Trophoblast cell (in vitro differentiated cells and primary cell): ENCODE measurements around the gene SLC9B1.
"Not testable (repeated sequence)": the region's sequence is repeated elsewhere in the genome, so short reads cannot be mapped to it uniquely, and the experiment has no call there.

ENCODE experiments used
- DNase-seq, 2 donors: peaks; one replicate each; pipeline ENCODE4 v3.0.0-alpha.2; 2016
- H2AFZ ChIP-seq: 2 replicates; pipeline ENCODE4 v1.6.1; 2013; ENCODE audit warnings: low read length, moderate library complexity, mild to moderate bottlenecking; ENCODE audit not compliant: insufficient read depth, poor library complexity
- H2AK5ac ChIP-seq: 2 replicates; pipeline ENCODE4 v1.6.1; 2013; ENCODE audit warnings: mild to moderate bottlenecking, low read length
- H2BK120ac ChIP-seq: 2 replicates; pipeline ENCODE4 v1.6.1; 2013; ENCODE audit warnings: low read length, mild to moderate bottlenecking, moderate library complexity; ENCODE audit not compliant: insufficient read depth, poor library complexity
- H2BK12ac ChIP-seq: 2 replicates; pipeline ENCODE4 v1.6.1; 2013; ENCODE audit warnings: mild to moderate bottlenecking, low read length, moderate library complexity
- H2BK5ac ChIP-seq: 2 replicates; pipeline ENCODE4 v1.6.1; 2013; ENCODE audit warnings: low read length, low read depth, moderate library complexity, mild to moderate bottlenecking; ENCODE audit not compliant: poor library complexity
- H3K14ac ChIP-seq: 2 replicates; pipeline ENCODE4 v1.6.1; 2013; ENCODE audit warnings: mild to moderate bottlenecking, low read length
- H3K18ac ChIP-seq: 2 replicates; pipeline ENCODE4 v1.6.1; 2013; ENCODE audit warnings: mild to moderate bottlenecking, low read length
- H3K23ac ChIP-seq: 2 replicates; pipeline ENCODE4 v1.6.1; 2013; ENCODE audit warnings: low read length
- H3K27ac ChIP-seq: 2 replicates; pipeline ENCODE4 v1.5.1; 2013; ENCODE audit warnings: low read depth, mild to moderate bottlenecking, inconsistent platforms, low read length, moderate library complexity
- H3K27me3 ChIP-seq: 2 replicates; pipeline ENCODE4 v1.6.1; 2013; ENCODE audit warnings: inconsistent platforms, mild to moderate bottlenecking, low read length, moderate library complexity; ENCODE audit not compliant: insufficient read depth
- H3K36me3 ChIP-seq, 2 experiments: 1 replicate in 1 of 2; 2 replicates in 1 of 2; pipeline ENCODE4 v1.6.1; 2013; ENCODE audit warnings: low read length in 2 of 2, mild to moderate bottlenecking in 2 of 2, moderate library complexity in 1 of 2; ENCODE audit not compliant: insufficient read depth in 2 of 2, control insufficient read depth in 1 of 2
- H3K4ac ChIP-seq: 2 replicates; pipeline ENCODE4 v1.6.1; 2013; ENCODE audit warnings: low read depth, mild to moderate bottlenecking, low read length, moderate library complexity
- H3K4me1 ChIP-seq, 2 experiments: 1 replicate in 1 of 2; 2 replicates in 1 of 2; pipeline ENCODE4 v1.6.1; 2013; ENCODE audit warnings: low read length in 2 of 2, mild to moderate bottlenecking in 2 of 2, moderate library complexity in 1 of 2; ENCODE audit not compliant: insufficient read depth in 2 of 2, control insufficient read depth in 1 of 2
- H3K4me2 ChIP-seq: 2 replicates; pipeline ENCODE4 v1.6.1; 2013; ENCODE audit warnings: inconsistent platforms, mild to moderate bottlenecking, low read length, moderate library complexity
- H3K4me3 ChIP-seq: 2 replicates; pipeline ENCODE4 v1.5.1; 2013; ENCODE audit warnings: mild to moderate bottlenecking, low read depth, low read length, inconsistent platforms
- H3K79me1 ChIP-seq: one replicate; pipeline ENCODE4 v1.6.1; 2013; ENCODE audit warnings: low read length
- H3K79me2 ChIP-seq: 2 replicates; pipeline ENCODE4 v1.6.1; 2013; ENCODE audit warnings: low read length, mild to moderate bottlenecking; ENCODE audit not compliant: control insufficient read depth, insufficient read depth, poor library complexity
- H3K9ac ChIP-seq: 2 replicates; pipeline ENCODE4 v1.6.1; 2013; ENCODE audit warnings: mild to moderate bottlenecking, low read length
- H3K9me3 ChIP-seq: 2 replicates; pipeline ENCODE4 v1.6.1; 2013; ENCODE audit warnings: low read depth, mild to moderate bottlenecking, control low read depth, inconsistent platforms, low read length; ENCODE audit not compliant: insufficient read depth
- H4K12ac ChIP-seq: 2 replicates; pipeline ENCODE4 v1.6.1; 2013; ENCODE audit warnings: low read depth, mild to moderate bottlenecking, low read length, moderate library complexity
- H4K8ac ChIP-seq: 2 replicates; pipeline ENCODE4 v1.6.1; 2013; ENCODE audit warnings: low read depth, mild to moderate bottlenecking, low read length, moderate library complexity
- H4K91ac ChIP-seq: one replicate; pipeline ENCODE4 v1.6.1; 2013; ENCODE audit warnings: low read depth, mild to moderate bottlenecking, low read length, moderate library complexity
- WGBS: extraction: QIAGEN DNeasy Blood & Tissue Kit; methylation state at CpG from one replicate; pipeline ENCODE4 v1.1.7; 2013; ENCODE audit warnings: missing lambda C conversion rate; ENCODE audit not compliant: insufficient read length, insufficient coverage; ENCODE audit errors: extremely low coverage; 5-methylcytosine and 5-hydroxymethylcytosine counted together

SLC9B1 gene

DNA sequence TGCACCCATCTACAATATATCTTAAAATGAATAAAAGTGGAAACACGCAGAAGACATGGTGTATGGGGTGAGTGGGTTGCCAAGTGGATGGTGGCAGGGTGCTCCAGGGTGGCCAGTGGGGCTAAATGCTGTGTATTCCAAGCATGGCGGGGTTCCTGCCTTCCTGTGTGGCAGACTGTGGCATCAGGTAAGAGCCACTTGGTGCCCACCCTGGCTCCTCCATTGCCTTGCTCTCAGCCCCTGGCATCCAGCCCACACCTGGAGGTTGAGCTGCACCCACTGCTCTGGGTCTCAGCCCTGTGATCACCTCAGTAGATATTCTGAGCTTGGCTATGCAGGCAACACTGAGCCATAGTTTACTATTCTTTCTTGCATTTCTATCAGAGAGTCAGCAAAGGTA lies 57.7 kb downstream of the SLC9B1 start:
- not testable (repeated sequence) for H3K23ac ChIP-seq, H3K79me2 ChIP-seq
- WGBS, result no CpG with 5 or more reads among the region's 2 CpGs

DNA sequence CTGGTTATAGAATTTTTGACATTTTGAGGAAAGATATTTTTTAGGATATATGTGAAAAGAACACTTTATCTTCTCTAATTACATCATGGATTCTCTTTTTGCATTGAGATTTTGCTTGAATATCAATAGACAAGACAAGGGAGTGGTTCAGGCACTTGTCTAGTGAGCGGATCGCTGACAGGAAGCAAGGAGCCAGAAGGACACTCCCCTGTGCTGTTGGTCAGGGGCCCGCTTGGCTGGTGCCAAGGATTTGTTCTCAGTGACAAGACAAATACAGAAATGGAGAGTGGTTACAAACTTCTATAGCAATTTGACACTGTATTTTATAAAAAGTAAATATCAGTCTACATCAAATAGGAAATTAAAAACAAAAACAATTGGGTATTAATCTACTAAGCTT lies 60.0 kb downstream of the SLC9B1 start:
- no peak overlapping the region for H2BK120ac ChIP-seq
- H3K27me3 ChIP-seq, result no peaks in the 10 kb centered on the region
- H4K91ac ChIP-seq, result no peak overlapping the region
- H2AK5ac ChIP-seq, result no peak overlapping the region
- no peak overlapping the region for H3K9ac ChIP-seq
- no peaks in the 10 kb centered on the region for H3K36me3 ChIP-seq
- no peak overlapping the region for H3K14ac ChIP-seq
- H3K4me2 ChIP-seq, result no peak overlapping the region
- H3K79me1 ChIP-seq, result no peaks in the 10 kb centered on the region
- H3K79me2 ChIP-seq, result no peaks in the 10 kb centered on the region
- H3K18ac ChIP-seq, result no peak overlapping the region
- no peak overlapping the region for H3K23ac ChIP-seq
- no peak overlapping the region for H3K4ac ChIP-seq
- no peak overlapping the region for H2BK5ac ChIP-seq
- H3K9me3 ChIP-seq, result no peaks in the 10 kb centered on the region
- no peak overlapping the region for H2AFZ ChIP-seq
- H3K27ac ChIP-seq, result no peak overlapping the region
- DNase-seq, result no peak
- H3K4me1 ChIP-seq, result no peaks in the 10 kb centered on the region
- no peak overlapping the region for H4K8ac ChIP-seq
- H2BK12ac ChIP-seq, result no peak overlapping the region
- WGBS, result no CpG with 5 or more reads among the region's 3 CpGs
- no peak overlapping the region for H4K12ac ChIP-seq
- H3K4me3 ChIP-seq, result no peak overlapping the region

More for the DNA sequence above, 57.7 kb downstream of the SLC9B1 start:
- H4K12ac ChIP-seq, H3K36me3 ChIP-seq, DNase-seq, H3K9ac ChIP-seq, H2BK5ac ChIP-seq, H2BK120ac ChIP-seq, H3K9me3 ChIP-seq, H3K4me1 ChIP-seq, H4K91ac ChIP-seq, H4K8ac ChIP-seq, H3K14ac ChIP-seq, H3K18ac ChIP-seq, H3K27ac ChIP-seq, H2AFZ ChIP-seq, H2AK5ac ChIP-seq, H3K4ac ChIP-seq, H3K27me3 ChIP-seq, H3K4me3 ChIP-seq, H2BK12ac ChIP-seq, H3K4me2 ChIP-seq, H3K79me1 ChIP-seq: not testable (repeated sequence)

GRCh38 chr4:102945066-102945465 lies 74.4 kb downstream of the SLC9B1 start:
- H2BK120ac ChIP-seq, result no peak overlapping the region
- DNase-seq, result no peak
- no peak overlapping the region for H3K18ac ChIP-seq
- no peak overlapping the region for H2AFZ ChIP-seq
- no peak overlapping the region for H3K23ac ChIP-seq
- no peaks in the 10 kb centered on the region for H3K4me1 ChIP-seq
- no peak overlapping the region for H2BK5ac ChIP-seq
- no peaks in the 10 kb centered on the region for H3K79me2 ChIP-seq
- H3K14ac ChIP-seq, result no peak overlapping the region
- H3K79me1 ChIP-seq, result no peaks in the 10 kb centered on the region
- no peak overlapping the region for H2AK5ac ChIP-seq
- no CpG with 5 or more reads among the region's 3 CpGs for WGBS
- H3K4me3 ChIP-seq, result no peak overlapping the region
- no peak overlapping the region for H3K27ac ChIP-seq
- H3K4me2 ChIP-seq, result no peak overlapping the region
- H4K8ac ChIP-seq, result no peak overlapping the region
- no peak overlapping the region for H3K4ac ChIP-seq
- no peaks in the 10 kb centered on the region for H3K36me3 ChIP-seq
- H2BK12ac ChIP-seq, result no peak overlapping the region
- H4K91ac ChIP-seq, result no peak overlapping the region
- H3K9me3 ChIP-seq, result no peaks in the 10 kb centered on the region
- H3K27me3 ChIP-seq, result no peaks in the 10 kb centered on the region
- H4K12ac ChIP-seq, result no peak overlapping the region
- no peak overlapping the region for H3K9ac ChIP-seq

GRCh38 chr4:102938063-102938462 lies 81.4 kb downstream of the SLC9B1 start:
- not testable (repeated sequence) for H3K4me3 ChIP-seq, H3K79me1 ChIP-seq, H2AFZ ChIP-seq, H3K27me3 ChIP-seq, H2AK5ac ChIP-seq, H3K79me2 ChIP-seq, H3K23ac ChIP-seq, H3K9ac ChIP-seq, H3K14ac ChIP-seq, H3K4ac ChIP-seq, H2BK5ac ChIP-seq, H3K4me1 ChIP-seq, H3K27ac ChIP-seq, H3K4me2 ChIP-seq, H3K9me3 ChIP-seq, H2BK120ac ChIP-seq, DNase-seq, H3K18ac ChIP-seq, H2BK12ac ChIP-seq, H3K36me3 ChIP-seq, H4K12ac ChIP-seq, H4K8ac ChIP-seq, H4K91ac ChIP-seq
- whole genome bisulfite sequencing, result no CpG with 5 or more reads among the region's 2 CpGs
